Measurements from ENCODE around the gene FGD2. TPM values are rescaled to one million over a fixed set of nuclear protein-coding genes. Genes with fewer than 3 reads are reported as not detected.
"Not testable (repeated sequence)": the region's sequence is repeated elsewhere in the genome, so short reads cannot be mapped to it uniquely, and the experiment has no call there.

The FGD2 gene
- total and polyA plus RNA-seq, 3 donors from 2014 or later, result 5.8 to 16.0 (median 7.0) TPM

DNA sequence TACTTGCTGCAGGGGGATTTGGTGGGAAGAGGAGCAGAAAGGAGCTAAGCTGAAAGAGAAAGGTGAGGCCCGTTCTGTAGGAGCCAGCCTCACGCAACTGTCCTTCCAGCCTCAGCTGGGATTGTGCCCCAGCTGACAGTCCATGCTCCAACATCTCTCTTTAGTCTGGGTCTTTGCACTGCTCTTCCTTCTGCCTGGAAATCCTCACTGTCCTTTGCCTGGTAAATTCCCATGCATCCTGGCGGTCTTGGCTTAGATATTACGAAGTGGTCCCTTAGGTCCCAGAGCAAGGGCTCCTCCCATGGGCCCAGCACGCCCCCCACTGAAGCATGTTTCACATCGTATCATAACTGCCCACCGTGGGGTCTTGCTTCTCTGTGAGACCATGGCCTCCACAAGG is 52.2 kb downstream of the FGD2 start:
- Histone ChIP-seq H3K9me3 (no peaks in the 10 kb centered on the region), H3K27me3 (no peaks in the 10 kb centered on the region), H3K4me3 (no peak overlapping the region), H3K36me3 (ENCODE audit: low read depth, missing control alignments) (no peaks in the 10 kb centered on the region), H3K4me1 (peaks cover 11% of the 10 kb centered on the region), H3K27ac (no peak overlapping the region)
- DNase-seq, result no peak
- 90 to 93% methylated on average over 7 of the region's 7 CpGs for WGBS, 2 donors
- intact Hi-C loops (cut with DNase I; ENCODE audit: low total_unique reads), result no loop called here
- TF ChIP-seq, protein P1, sequence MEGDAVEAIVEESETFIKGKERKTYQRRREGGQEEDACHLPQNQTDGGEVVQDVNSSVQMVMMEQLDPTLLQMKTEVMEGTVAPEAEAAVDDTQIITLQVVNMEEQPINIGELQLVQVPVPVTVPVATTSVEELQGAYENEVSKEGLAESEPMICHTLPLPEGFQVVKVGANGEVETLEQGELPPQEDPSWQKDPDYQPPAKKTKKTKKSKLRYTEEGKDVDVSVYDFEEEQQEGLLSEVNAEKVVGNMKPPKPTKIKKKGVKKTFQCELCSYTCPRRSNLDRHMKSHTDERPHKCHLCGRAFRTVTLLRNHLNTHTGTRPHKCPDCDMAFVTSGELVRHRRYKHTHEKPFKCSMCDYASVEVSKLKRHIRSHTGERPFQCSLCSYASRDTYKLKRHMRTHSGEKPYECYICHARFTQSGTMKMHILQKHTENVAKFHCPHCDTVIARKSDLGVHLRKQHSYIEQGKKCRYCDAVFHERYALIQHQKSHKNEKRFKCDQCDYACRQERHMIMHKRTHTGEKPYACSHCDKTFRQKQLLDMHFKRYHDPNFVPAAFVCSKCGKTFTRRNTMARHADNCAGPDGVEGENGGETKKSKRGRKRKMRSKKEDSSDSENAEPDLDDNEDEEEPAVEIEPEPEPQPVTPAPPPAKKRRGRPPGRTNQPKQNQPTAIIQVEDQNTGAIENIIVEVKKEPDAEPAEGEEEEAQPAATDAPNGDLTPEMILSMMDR (IDR thresholded peaks at IDR 0.05), result no peak
- no peak for TF ChIP-seq POLR2A (IDR thresholded peaks at IDR 0.05)

DNA sequence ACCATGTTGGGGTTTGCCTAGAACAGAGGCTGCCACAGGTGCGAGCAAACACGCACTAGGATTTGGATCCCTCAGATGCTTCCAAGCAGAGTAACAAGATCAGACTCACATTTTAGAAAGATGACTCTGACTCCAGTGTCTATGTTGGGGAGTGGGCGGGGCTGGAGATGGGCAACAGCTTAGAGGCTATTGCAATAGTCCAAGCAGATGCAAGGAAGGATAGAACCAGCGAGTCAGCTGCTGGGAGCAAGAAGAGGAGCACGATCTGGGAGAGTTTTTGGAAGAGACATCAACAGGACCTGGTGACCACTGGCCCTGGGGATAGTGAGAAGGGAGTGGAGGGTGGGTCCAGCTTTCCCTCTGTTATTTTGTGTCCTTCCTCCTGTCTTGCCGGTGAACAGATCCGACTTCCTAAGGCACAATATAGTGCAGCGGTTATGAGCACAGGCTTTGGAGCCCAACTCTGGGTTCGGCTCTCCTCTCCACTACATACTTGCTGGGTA is 52.7 kb downstream of the FGD2 start:
- DNase-seq, result no peak
- Histone ChIP-seq H3K9me3 (no peaks in the 10 kb centered on the region), H3K4me1 (peaks cover 11% of the 10 kb centered on the region), H3K36me3 (ENCODE audit: low read depth, missing control alignments) (no peaks in the 10 kb centered on the region), H3K27me3 (no peaks in the 10 kb centered on the region), H3K4me3 (no peak overlapping the region), H3K27ac (no peak overlapping the region)
- no peak for TF ChIP-seq POLR2A (IDR thresholded peaks at IDR 0.05)
- TF ChIP-seq, protein P1 (IDR thresholded peaks at IDR 0.05), result no peak
- WGBS, 2 donors, result 92 to 97% methylated on average over 9 of the region's 9 CpGs
- intact Hi-C loops (cut with DNase I; ENCODE audit: low total_unique reads), result no loop called here

DNA sequence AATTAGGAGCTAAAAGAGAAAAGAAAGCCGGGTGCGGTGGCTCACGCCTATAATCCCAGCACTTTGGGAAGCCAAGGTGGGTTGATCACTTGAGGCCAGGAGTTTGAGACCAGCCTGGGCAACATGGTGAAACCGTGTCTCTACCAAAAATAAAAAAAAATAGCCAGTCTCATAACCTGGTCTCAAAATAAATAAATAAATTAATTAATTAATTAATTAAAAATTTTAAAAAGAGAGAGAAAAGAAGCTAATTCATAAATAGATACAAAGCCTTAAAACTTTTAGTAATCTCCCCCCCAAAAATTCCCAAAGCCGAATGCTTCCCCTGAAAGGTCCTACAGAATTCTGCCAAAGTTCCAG is 53.5 kb downstream of the FGD2 start:
- H3K9me3 ChIP-seq; DNase-seq; H3K36me3 ChIP-seq (ENCODE audit: low read depth, missing control alignments); H3K4me3 ChIP-seq; H3K27me3 ChIP-seq; intact Hi-C loops (cut with DNase I; ENCODE audit: low total_unique reads): not testable (repeated sequence)
- Histone ChIP-seq H3K4me1 (peaks cover 11% of the 10 kb centered on the region), H3K27ac (peak overlapping the region in 1 of 2 donors; percentile 5)
- 90 to 93% methylated on average over 5 of the region's 5 CpGs for WGBS, 2 donors

DNA sequence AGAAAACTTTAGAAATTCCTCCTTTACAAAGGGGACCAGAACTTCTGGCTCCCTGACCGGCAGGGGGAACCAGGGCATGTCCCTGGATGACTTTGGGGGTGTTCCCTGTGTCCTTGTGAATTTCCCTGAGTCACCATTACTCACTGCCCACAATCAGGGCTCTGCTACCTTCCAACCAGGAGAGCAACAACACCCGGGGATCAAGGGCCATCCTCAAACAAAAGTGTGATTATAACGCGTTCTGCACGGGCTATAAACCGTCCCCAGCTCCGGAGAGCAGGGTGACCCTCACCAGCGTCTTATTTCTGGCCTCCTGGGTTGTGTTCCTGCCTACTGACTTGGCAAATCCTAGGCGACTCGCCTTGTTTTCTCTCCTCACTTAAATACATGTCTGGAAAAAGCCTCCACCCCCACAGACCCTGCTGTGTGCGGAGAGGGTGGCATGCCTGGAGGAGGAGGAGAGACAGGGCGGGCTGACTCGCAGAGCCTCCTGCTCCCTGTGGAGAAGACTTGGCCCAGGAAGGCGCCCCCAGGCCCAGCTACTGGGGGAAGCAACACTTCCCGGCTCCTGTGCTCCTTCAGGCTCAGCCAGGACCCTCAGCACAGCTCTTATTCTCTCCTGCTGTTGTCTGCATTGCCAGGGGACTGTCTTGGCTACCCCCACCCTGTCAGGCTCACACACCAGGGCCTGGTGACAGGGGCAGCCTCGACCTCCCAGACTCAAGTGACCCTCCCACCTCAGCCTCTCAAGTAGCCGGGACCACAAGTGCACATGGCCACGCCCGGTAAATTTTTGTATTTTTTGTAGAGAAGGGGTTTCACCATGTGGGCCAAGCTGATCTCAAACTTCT is 54.1 kb downstream of the FGD2 start:
- 45 to 60% methylated on average over 16 to 19 of the region's 19 CpGs for WGBS, 2 donors
- Histone ChIP-seq H3K27ac (peak overlapping the region; percentile 5 to 64), H3K36me3 (ENCODE audit: low read depth, missing control alignments) (no peaks in the 10 kb centered on the region), H3K4me3 (no peak overlapping the region), H3K27me3 (no peaks in the 10 kb centered on the region), H3K9me3 (no peaks in the 10 kb centered on the region), H3K4me1 (peaks cover 11% of the 10 kb centered on the region)
- TF ChIP-seq POLR2A (IDR thresholded peaks at IDR 0.05), result no peak
- TF ChIP-seq, protein P1 (IDR thresholded peaks at IDR 0.05), result peak; percentile 24 to 30 (median 28)
- intact Hi-C loops (cut with DNase I; ENCODE audit: low total_unique reads), result no loop called here
- DNase-seq, result peak; percentile 63

DNA sequence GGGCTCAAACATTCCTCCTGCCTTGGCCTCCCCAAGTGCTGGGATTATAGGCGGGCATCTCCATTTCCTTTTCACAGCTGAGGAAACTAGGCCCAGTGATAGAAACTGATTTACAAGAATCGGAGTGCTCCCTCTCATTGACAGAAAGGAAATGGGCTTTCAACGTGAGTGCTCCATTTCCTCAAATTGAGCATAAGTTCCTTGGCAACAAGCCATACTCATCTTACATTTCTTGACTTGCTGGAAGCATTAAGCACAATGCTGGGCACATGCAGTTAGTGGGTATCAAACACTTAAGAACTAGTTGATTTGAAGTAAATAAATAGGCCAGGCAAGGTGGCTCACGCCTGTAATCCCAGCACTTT is 54.7 kb downstream of the FGD2 start:
- no peak for DNase-seq
- Histone ChIP-seq H3K27me3 (no peaks in the 10 kb centered on the region), H3K27ac (peak overlapping the region; percentile 5 to 64), H3K9me3 (no peaks in the 10 kb centered on the region), H3K4me3 (no peak overlapping the region), H3K36me3 (ENCODE audit: low read depth, missing control alignments) (no peaks in the 10 kb centered on the region), H3K4me1 (peaks cover 11% of the 10 kb centered on the region)
- intact Hi-C loops (cut with DNase I; ENCODE audit: low total_unique reads), result no loop called here
- WGBS, 2 donors, result 91% methylated on average over 4 of the region's 4 CpGs
- TF ChIP-seq POLR2A (IDR thresholded peaks at IDR 0.05), result no peak
- TF ChIP-seq, protein P1 (IDR thresholded peaks at IDR 0.05), result no peak

All from testis (tissue), 3 donors.